COLO829 (cell line): ENCODE measurements around the gene RBM19.
"Not testable (repeated sequence)": the region's sequence is repeated elsewhere in the genome, so short reads cannot be mapped to it uniquely, and the experiment has no call there.

Experiments used
- DNase-seq: peaks from one replicate; pipeline ENCODE4 v3.0.0; 2012; ENCODE audit warnings: low spot score

The RBM19 gene, protein sequence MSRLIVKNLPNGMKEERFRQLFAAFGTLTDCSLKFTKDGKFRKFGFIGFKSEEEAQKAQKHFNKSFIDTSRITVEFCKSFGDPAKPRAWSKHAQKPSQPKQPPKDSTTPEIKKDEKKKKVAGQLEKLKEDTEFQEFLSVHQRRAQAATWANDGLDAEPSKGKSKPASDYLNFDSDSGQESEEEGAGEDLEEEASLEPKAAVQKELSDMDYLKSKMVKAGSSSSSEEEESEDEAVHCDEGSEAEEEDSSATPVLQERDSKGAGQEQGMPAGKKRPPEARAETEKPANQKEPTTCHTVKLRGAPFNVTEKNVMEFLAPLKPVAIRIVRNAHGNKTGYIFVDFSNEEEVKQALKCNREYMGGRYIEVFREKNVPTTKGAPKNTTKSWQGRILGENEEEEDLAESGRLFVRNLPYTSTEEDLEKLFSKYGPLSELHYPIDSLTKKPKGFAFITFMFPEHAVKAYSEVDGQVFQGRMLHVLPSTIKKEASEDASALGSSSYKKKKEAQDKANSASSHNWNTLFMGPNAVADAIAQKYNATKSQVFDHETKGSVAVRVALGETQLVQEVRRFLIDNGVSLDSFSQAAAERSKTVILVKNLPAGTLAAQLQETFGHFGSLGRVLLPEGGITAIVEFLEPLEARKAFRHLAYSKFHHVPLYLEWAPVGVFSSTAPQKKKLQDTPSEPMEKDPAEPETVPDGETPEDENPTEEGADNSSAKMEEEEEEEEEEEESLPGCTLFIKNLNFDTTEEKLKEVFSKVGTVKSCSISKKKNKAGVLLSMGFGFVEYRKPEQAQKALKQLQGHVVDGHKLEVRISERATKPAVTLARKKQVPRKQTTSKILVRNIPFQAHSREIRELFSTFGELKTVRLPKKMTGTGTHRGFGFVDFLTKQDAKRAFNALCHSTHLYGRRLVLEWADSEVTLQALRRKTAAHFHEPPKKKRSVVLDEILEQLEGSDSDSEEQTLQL

DNA sequence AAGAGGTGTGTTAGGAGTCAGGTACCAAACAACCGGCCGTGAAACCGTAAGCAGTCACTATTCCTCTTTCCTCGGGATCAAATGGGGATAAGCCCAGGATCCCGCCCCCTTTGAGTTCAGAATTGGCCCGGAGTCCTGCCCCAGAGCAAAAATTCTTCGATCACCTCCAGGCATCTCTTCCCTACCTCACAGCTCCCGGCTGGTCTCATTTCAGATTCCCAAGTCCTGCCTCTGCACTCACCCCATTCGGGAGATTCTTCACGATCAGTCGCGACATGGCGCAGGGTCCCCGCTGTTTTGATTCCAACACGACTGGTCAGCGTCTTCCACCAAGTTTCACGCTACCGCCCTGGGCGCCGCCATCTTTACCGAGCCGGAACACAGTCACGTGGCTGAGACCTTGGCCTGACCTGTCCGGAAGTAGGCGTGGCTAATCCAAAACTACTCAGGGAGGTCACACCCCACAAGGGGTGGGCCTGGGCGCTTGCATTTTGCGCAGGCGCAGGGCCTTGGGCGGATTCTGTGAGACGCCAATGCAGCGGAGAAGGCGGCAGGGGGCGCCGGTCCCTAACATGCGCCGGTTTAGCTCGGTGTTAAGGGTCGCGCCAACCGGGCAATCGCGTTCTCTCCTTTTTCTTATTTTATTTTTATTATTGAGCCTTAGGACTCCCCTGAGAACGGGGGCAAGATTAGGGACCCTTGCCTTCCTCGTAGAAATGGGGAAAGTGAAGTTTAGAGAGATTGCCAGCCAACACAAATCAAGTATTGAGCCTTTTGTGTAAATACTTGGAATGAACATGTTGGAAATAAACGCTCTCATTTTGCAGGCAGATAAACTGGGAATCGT is at the start of gene RBM19:
TSS of gene RBM19 (minus strand) at position 375 of the 847 bp plus-strand sequence. CDS start at position 277, 98 bp downstream.
- DNase-seq: peak; percentile 100

DNA sequence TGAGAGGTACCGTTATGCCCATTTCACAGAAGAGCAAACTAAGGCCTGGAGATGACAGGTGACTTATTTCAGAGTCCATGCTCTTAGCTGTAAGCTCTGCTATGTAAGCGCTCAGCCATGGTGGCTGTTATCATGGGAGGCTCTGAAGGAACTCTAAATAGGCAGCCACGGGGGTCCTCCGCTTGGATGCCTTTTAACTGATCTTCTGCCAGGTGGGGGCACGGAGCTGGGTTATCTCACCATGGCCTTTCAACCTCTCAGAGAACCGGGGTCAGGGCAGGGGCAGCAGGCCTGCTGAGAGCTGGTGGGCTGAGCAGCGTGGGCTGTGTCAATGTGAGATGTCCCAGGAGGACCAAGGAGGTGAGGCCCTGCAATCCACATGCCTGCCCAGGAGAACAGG is 49.7 kb upstream of the RBM19 start:
- DNase-seq: no peak

DNA sequence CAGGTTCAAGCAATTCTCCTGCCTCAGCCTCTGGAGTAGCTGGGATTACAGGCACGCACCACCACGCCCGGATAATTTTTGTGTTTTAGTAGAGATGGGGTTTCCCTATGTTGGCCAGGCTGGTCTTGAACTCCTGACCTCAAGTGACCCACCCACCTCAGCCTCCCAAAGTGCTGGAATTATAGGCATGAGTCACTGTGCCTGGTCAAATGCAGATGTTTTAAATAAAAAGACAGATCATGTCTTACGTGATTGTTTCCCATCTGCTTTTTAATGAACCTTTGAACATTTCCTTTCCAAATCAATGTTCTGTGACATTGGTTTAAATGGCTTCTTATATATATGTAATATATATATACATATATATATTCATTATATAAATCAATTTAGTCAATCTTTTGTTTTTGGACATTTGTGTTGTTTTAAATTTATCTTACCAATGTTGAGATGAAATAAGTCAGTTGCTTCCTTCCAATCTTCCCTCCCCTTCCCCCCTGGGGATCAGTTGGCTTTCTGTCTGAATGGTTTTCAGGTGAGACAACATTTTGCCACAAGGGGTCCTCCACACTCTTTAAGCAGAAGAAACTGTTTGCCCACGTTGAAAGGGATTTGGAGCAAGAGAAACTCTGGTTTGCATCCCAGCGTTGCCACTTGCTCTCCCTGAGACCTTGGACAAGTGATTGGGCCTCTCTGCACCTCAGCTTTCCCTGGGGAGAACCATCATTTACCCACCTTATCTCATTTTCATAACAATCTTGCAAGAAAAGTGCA is 47.6 kb upstream of the RBM19 start:
- DNase-seq: no peak

DNA sequence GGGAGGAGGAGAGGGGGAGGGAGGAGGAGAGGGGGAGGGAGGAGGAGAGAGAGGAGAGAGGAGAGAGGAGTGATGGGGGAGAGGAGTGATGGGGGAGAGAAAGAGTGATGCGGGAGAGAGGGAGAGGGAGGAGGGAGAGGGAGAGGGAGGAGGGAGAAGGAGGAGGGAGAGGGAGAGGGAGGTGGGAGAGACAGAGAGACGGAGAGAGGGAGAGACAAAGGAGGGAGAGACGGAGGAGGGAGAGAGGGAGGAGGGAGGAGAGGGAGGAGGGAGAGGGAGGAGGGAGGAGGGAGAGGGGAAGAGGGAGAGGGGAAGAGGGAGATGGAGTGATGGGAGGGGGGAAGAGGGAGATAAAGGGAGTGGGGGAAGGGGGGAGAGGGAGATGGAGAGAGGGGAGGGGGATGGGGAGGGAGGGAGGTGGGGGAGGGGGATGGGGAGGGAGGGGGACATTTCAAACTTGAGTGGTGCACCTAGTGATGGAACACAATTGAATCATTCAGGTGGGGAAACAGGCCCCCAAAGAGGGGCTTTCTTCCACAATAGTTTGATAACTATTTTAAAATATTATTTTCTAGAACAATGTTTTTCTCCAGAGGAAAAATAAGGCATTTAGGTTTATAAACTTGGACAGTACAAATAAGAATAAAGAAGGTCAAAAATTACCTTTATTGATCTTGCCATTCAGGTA is 46.8 kb upstream of the RBM19 start:
- DNase-seq: no peak

DNA sequence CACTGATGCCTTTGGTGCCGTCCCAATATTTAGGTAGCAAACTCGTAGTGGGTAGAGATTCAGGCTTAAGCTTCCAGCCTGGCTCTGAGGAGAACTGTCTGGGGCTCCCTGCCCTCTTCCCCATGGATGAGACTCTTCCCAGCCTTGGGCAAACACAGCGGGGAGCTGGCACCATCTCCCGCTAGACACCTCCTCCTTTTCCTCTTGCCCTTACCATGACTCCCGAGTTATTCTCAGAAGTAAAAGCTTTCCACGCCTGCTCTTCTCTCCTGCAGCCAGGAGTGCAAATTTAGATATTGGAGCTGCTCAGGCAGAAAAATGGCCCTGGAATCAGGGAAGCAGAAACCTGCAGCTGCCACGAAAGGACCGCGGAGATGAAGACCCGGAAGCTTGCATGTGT is 45.6 kb upstream of the RBM19 start:
- DNase-seq: no peak

DNA sequence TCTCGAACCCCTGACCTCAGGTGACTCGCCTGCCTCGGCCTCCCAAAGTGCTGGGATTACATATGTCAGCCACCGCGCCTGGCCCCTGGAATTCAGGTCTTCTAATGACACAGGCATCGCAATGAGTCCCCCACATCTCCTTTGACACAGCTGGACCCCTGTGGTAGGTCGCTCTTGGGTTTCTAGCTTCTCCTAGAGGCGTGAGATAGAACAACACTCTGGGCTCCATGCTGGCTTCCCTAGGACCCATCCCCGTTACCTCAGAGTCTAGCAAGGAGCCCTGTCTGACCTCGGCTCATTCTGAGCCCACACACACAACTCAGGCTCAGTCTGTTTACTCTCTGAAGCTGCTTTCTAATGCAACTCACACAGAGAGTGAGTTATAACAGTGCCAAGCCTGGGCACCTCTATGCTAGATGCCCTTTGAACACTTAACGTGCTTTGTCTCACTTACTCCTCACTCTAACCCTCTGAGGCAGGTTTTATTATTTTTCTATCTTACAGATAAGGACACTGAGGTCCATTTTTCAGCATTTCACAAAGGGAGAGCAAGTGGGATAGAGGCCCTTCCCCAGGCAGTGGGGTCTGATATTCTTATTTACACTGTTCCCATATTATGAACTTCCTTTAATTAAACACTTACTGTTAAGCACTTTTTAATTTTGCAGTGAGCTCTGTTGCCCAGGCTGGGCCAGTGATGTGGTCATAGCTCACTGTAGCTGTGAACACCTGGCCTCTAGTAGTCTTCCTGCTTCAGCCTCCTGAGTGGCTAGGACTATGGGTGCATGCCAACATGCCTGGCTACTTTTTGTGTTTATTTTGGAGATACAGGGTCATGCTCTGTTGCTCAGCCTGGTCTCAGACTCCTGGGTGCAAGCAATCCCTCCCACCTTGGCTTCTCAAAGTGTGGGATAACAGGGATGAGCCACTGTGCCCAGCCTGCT is 40.6 kb upstream of the RBM19 start:
- DNase-seq: no peak

DNA sequence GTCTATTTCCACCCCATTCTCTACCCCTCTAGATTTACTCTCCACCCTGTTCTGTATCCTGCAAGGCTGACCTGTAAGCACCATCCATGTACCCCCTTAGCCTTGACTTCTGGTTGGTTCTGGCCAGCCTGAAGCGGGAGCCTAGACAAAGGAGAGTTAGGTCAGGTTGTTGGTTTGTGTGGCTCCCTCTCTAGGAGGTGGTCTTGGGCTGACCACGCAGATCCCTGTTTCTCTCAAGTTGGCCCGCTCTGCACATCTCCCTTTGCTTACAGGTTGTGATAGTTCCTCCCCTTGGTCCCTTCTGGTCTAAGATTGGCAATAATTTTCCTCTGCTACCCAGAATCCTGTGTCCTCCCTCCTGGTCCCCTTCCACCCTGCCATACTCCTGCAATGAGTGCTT is 38.3 kb upstream of the RBM19 start:
- DNase-seq: no peak

DNA sequence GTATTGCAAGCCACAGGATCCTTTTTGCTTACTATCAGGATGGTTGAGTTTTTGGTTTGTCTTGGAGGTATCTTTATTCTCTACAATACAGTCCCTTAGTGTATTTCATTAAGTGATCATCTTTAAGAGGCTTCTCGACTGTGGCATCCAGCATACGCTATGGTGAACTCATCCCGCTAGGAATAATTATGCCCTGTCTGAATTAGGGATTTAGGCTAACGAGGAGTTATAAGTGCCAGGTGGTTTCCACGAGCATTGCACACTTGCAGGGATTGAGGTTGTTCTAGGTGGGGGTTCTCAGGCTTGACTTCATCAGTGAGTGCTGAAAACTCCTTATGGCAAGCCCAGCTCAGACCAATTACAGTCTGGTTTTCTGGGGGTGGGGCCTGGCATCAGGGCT is 37.2 kb upstream of the RBM19 start:
- no peak for DNase-seq

DNA sequence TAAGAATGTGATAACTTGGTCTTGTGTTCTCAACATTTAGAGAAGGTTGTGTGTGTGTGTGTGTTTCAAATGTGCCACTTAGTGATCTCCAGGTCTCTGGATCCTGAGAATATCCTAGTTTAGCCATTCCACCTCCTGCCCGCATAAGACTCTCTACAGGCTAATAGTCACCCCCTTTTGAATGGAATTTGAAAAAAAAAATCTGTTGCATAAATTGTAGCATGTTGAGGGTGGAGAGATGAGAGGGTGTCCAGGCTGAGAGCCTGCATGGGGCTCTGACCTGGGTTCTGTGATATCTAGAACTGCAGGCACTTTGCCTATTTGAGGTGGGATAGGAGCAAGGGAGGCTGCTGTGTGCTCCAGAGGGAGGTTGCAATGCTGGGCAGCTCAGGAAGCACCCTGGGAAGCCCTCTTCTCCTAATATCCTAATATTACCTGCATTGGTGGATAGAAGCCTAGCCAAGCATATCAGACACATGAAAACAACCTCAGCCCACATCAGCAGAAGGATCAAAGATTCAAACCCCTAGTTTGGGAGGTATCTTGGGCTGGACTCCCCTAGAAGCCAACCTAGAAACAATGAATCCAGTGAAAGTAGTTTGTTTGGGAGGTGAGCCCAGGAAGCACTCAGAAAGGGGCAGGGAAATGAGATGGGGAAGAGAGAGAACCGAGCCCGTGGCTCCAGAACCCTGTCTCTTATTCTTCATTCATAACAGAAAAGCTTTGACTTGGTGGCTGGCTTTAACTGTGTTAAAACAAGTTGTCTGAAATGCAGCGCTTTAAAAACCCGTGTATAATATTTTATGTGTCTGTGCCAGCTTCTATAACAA is 35.6 kb upstream of the RBM19 start:
- DNase-seq: no peak

DNA sequence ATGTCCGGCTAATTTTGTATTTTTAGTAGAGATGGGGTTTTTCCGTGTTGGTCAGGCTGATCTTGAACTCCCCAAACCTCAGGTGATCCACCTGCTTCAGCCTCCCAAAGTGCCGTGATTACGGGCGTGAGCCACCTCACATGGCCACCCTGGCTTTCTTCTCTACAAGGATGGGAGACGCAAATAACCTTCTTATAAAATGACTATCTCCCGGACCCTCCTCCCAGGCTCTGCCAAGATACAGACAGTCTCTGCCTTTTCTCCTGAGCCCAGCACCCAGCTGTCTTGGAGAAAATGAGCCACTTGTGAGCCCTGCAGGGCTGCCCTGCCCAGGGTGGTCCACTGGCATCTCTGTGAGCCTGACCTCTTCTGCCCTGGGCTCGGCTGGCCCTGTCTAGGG is 34.7 kb upstream of the RBM19 start:
- DNase-seq: no peak

DNA sequence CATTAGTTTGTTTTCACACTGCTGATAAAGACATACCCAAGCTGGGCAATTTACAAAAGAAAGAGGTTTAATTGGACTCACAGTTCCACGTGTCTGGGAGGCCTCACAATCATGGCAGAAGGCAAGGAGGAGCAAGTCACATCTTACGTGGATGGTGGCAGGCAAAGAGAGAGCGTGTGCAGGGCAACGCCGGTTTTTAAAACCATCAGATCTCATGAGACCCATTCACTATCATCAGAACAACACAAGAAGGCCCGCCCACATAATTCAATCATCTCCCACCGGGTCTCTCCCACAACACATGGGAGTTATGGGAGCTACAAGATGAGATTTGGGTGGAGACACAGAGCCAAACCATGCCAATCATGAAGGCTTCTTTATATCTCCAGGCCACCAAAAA is 34.1 kb upstream of the RBM19 start:
- DNase-seq: not testable (repeated sequence)

DNA sequence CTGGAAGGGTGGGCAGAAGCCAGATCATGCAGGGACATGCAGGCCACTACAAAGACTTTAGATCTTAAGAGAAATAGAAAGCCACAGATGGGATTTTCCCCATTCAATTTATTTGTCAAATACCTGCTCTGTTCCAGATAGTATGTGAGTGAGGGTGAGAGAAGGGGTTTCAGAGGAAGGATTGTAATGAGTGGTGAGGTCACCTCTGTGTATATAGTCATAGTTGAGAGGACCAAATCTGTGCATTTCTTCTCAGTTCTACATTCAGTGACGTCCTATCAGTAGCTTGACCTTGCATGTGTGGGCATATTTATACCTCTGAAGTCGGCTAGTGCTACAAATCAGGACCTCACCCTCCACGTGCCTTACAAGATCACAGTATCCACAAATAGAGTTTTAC is 31.2 kb upstream of the RBM19 start:
- no peak for DNase-seq

DNA sequence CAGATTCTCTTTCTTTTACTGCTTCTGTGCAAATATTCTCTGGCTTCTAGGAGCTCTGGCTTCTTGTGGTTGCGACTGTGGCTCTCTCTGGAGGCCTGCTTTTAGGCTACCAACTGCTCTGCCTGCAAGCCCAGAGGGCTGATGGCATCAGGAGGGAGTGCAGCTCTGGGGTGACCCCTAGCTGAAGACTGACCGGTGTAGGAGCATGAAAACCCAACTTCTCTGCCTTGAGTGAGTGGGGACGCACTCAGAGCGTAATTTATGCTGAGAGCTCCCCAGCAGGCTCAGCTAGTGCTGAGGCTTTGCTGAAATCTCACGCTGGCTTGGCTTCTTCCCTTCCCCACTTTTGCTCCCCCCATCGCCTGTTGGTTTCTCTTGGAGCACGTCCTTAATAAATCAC is 29.9 kb upstream of the RBM19 start:
- no peak for DNase-seq

DNA sequence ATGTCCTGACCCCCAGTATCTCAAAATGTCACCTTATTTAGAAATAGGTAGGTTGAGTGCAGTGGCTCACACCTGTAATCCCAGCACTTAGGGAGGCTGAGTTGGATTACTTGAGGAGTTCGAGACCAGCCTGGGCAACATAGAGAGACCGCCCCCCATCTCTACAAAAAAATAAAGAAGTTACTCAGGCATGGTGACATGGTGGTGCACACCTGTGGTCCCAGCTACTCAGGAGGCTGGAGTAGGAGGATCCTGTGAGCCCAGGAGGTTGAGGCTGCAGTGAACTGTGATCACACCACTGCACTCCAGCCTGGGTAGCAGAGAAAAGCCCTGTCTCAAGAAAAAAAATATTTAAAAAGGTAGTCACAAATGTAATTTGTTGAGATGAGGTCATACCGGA is 27.9 kb upstream of the RBM19 start:
- DNase-seq: no peak

DNA sequence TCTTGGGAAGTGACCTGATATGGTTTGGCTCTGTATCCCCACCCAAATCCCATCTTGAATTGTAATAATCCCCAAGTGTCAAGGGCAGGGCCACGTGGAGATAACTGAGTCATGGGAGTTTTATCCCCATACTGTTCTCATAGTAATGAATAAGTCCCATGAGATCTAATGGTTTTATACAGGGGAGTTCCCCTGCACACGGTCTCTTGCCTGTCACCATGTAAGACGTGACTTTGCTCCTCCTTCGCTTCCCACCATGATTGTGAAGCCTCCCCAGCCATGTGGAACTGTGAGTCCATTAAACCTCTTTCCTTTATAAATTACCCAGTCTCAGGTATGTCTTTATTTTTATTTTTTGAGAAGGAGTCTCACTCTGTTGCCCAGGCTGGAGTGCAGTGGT is 26.6 kb upstream of the RBM19 start:
- DNase-seq: not testable (repeated sequence)

DNA sequence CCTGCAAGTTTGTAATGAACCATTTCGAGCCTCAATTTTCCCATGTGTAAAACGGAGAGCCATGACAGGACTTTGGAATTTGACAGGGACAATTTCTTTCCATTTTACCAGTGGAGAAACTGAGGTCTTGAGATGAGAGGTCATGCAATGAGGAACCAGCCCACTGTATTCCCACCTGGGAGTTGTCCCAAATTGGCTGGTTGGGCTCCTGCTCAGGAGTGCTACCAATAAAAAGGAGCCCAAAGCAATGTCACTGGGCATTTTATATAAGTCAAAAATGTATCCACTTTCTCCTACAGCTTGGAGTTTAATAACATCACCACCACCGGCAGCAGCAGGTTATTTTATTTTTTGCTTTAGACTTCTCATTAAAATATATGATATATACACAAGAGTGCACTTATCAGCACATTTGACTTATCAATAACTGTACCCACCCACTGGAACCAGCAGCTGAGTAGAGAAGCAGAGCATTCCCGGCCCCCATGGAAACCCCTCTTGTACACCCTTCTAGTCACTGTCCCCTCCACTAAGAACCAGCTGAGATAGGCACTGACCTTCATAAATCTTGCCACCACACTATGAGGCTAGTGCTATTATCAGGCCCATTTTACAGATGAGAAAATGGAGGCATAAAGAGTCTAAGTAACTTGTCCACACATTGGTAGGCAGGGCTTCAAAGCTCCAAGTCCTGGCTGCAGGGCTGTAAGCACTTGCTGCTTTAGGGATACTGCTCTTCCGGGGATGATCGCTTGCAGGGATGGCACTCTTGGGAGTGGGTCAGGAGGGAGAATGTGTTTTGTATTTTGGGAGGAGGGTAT is 25.3 kb upstream of the RBM19 start:
- DNase-seq: no peak

DNA sequence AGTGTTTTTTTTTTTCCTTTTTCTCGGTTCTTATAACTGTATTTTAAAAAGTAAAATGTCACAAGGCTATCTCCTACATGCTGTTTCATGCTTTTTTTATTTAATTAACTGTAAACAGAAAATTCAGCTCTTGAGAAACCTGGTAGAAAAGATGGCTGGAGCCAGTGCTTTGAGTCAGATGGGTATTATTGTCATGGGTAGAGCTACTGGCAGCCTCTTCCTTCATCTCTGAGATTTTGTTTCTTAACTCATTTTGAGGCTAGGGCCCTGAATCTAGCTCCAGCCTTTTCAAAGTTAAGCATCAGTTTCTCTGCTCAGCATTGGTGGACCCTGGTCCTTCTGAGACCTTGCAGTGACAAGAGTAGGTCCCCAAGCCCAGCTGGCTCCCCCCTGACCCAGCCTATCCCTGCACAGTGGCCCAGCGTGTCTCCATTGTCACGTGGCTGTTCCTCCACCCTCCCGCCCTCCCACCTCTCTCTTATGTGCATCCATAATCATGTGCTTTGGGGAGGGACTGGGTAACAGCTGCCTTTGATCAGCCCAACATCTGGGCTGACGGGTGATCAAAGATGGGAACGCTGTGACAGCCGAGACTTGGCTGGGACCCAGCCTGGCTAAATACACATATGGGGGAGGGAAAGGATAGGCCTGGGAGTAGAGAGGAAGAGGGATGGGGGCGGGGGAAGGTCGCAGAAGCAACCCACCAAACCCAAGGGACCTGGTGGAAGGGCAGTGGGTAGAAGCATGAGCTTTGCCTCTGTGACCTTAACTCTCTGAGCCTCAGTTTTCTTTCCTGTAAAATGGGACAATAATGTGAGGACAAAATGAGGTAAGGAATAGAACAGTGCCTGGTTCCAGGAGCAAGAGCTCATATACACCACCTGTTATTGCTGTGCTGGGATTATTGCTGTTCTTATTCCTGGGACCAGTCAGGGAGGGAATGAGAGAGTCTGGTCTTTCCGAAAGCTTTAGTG is 24.4 kb upstream of the RBM19 start:
- no peak for DNase-seq
